SIG-M5 (cell line): ENCODE data around the gene CTNNBIP1.
"Not testable (repeated sequence)": the region's sequence is repeated elsewhere in the genome, so short reads cannot be mapped to it uniquely, and the experiment has no call there.

Source experiments
- DNase-seq: peaks from one replicate; lab custom pipeline; 2025; lab: John Stamatoyannopoulos, UW

Gene CTNNBIP1

DNA sequence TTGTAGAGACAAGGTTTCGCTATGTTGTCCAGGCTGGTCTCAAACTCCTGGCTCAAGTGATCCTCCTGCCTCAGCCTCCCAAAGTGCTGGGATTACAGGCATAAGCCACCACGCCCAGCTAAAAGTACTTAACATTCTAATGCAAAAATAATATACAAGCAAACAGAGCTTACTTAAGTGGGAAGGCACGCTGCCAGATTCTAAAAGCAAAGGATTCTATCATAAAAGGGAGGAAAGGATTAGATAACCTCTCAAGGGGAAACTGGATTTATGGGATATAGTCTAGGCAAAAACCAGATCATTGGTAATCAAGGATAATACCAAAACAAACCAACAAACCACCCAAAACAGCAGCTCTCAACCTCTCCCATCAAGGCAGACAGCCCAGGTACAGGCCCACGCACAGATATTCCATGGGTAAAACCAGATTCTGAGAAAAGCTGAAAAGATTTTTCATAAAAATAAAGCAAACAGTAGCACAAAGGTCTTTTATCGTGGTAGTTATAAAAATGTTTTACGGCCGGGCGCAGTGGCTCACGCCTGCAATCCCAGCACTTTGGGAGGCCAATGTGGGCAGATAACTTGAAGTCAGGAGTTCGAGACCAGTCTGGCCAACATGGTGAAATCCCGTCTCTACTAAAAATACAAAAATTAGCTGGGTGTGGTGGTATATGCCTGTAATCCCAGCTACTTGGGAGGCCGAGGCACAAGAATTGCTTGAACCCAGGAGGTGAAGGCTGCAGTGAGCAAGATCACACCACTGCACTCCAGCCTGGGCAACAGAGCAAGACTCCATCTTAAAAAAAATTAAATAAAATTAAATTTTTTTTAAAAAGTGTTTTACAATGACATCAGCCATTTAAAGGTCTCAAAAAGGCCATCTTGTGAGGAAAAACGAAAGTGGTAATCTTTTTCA lies 106.8 kb downstream of the CTNNBIP1 start:
- not testable (repeated sequence) for DNase-seq

DNA sequence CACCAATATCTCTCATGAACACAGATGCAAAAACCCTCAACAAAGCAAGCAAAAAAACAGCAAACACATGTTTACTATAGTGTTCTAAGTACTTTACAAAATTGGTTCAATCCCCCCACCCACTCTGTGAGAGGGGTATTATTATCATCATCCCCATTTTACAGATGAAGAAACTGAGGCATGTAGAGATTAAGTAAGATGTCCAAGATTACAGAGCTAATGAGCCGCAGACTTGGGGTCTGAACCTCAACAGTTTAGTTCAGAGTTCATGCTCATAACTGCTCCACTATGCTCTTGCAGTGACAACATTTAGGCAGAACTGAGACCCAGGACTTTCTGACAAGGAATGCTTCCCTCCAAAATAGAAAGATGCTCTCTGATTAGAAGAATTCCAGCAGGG lies 108.2 kb downstream of the CTNNBIP1 start:
- DNase-seq = no peak
